ENCODE measurements around the gene NBEAL2.

GRCh38 chr3:46943237-46944187, 36.0 kb upstream of the NBEAL2 start:
- TF ChIP-seq EZH2phosphoT487 (conservative IDR thresholded peaks at IDR 0.05; ENCODE audit: low read length) (no peak), CTCF (IDR thresholded peaks at IDR 0.05; ENCODE audit: insufficient read depth, low read length, poor library complexity, severe bottlenecking) (no peak)

Measured in SU-DHL-6 (cell line).